ENCODE data around the gene PRXL2C. TPM values are rescaled to one million over a fixed set of nuclear protein-coding genes. Genes with fewer than 3 reads are reported as not detected.
"Not testable (repeated sequence)": the region's sequence is repeated elsewhere in the genome, so short reads cannot be mapped to it uniquely, and the experiment has no call there.

PRXL2C gene
- total RNA-seq, 4 donors from 2014 or later = 16.7 to 25.6 (median 22.5) TPM

GRCh38 chr9:96686638-96687335, 31.7 kb upstream of the PRXL2C start:
- no peaks in the 10 kb centered on the region for H3K36me3 ChIP-seq
- peaks cover 3 to 4% of the 10 kb centered on the region in 2 donors for H3K4me1 ChIP-seq
- H3K27me3 ChIP-seq = no peaks in the 10 kb centered on the region
- intact Hi-C loops (cut with DNase I) = no loop called here
- TF ChIP-seq CTCF (IDR thresholded peaks at IDR 0.05) (peak in 5 of 6 experiments; percentile 41 to 61 (median 58)), POLR2A (IDR thresholded peaks at IDR 0.05) (peak in 1 of 2 donors; percentile 63)
- H3K4me3 ChIP-seq (replicated peaks in 1 of 3) = peak overlapping the region in 2 of 3 donors; percentile 36 to 76
- no peaks in the 10 kb centered on the region for H3K9me3 ChIP-seq
- WGBS, 2 donors = 6 to 15% methylated on average over 21 to 26 of the region's 62 CpGs
- peak; percentile 85 to 88 for DNase-seq
- H3K27ac ChIP-seq = peak overlapping the region; percentile 74 to 90 (median 87)

DNA sequence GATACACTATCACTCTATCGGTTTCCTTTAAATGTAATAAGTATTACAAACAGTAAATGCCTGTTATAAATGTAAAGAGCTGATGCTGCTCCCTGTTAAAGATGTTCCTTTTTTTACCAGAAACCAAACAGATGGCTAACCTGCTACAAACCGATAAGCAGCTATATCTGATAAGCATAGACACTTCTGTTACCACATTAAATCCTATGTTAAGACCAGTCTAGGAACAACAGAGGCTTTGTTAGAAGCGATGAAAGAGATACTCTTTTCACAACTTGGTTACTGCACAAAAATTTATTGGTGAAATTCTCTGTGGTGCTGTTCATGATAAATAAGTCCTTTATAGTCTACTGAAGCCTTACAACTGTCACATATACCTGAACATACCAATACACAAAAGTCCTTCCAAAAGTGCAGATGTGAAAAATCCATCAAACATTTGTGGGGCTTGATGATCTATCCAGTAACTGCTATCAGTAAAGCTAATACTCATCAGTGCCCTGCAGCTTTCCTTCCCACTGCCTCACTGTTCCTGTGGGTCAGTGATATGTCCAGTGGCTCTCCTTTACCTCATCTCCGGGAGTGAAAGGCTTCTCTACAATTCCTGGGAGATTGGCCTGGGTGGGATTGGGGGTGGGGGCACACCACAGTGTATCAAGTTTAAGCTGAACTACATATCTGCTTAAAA, 25.8 kb upstream of the PRXL2C start:
- Histone ChIP-seq H3K27me3 (no peaks in the 10 kb centered on the region), H3K4me1 (no peaks in the 10 kb centered on the region), H3K4me3 (replicated peaks in 1 of 3) (no peak overlapping the region), H3K27ac (no peak overlapping the region), H3K9me3 (no peaks in the 10 kb centered on the region), H3K36me3 (no peaks in the 10 kb centered on the region)
- 76 to 80% methylated on average over 4 of the region's 4 CpGs for WGBS, 2 donors
- intact Hi-C loops (cut with DNase I) = no loop called here
- TF ChIP-seq CTCF (IDR thresholded peaks at IDR 0.05) (no peak), POLR2A (IDR thresholded peaks at IDR 0.05) (no peak)
- no peak for DNase-seq

DNA sequence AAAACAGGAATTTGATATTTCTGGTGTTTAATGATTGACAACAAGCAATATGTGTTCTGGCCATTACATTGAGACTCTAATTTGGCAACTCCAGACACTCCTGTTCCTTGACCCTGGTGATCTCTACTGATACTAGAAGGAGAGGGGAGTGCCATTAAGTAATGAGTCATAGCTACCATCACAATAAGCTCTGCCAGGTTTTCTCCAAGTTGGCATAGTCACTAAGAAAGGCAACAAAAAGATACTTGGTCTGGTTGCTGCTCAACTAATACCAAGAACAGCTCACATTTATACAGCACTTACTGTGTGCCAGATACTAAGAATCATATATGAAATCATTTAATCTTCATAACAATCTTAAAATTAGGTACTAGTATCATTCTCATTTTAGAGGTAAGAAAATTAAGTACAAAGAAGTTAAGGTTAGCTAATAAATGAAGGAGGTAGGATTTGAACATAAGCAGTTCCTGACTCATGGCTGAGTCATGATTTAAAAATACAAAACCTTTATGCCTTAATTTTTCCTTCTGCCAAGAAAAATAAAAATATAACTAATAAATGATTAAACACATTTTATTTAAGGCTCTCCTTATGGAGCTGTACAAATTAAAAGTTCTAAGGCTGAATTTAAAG, 19.9 kb upstream of the PRXL2C start:
- intact Hi-C loops (cut with DNase I) = no loop called here
- Histone ChIP-seq H3K27ac (no peak overlapping the region), H3K4me3 (replicated peaks in 1 of 3) (no peak overlapping the region), H3K4me1 (no peaks in the 10 kb centered on the region), H3K9me3 (no peaks in the 10 kb centered on the region), H3K36me3 (no peaks in the 10 kb centered on the region), H3K27me3 (no peaks in the 10 kb centered on the region)
- TF ChIP-seq CTCF (IDR thresholded peaks at IDR 0.05) (no peak), POLR2A (IDR thresholded peaks at IDR 0.05) (no peak)
- no peak for DNase-seq

DNA sequence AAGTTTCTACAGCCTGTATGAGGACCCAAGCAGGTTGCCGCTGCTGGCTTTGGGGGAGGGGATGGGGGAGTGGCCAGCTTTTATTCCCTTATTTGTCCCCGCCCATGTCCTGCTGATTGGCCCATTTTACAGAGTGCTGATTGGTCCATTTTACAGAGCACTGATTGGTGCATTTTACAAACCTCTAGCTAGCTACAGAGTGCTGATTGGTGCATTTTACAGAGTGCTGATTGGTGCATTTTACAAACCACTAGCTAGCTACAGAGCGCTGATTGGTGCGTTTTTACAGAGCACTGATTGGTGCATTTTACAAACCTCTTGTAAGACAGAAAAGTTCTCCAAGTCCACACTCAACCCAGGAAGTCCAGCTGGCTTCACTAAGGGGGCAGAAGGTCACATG, 18.7 kb upstream of the PRXL2C start:
- H3K36me3 ChIP-seq; intact Hi-C loops (cut with DNase I): not testable (repeated sequence)
- WGBS, 2 donors = 93 to 94% methylated on average over 4 of the region's 4 CpGs

DNA sequence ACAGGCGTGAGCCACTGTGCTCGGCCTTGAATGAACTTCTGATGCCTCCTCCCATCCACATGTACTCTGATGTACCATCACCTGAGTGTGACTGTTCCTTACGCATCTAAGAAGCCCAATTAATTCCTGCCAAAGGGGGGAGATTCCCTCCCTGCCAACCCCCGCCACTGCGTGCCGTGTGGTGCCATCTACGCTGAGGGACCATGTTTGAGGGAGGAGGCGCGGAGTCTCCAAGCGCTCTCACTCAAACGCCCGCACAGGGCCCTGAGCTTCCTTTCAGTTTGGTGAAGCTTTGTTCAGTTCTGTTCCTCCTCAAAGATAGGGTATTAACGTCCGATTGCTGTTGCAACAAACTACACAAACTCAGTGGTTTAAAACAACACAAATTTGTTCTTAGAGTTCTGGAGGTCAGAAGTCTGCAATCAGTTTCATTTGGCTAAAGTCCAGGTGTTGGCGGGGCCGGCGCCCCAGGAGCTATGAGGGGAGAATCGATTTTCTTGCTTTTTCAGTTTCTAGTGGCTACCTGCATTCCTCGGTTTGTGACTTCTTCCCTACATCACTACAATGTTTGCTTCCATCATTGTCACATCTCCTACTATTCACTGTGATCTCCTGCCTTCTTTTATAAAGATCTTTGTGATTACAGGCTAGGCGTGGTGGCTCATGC, 13.9 kb upstream of the PRXL2C start:
- H3K4me3 ChIP-seq (replicated peaks in 1 of 3) = no peak overlapping the region
- H3K27ac ChIP-seq = no peak overlapping the region
- no peaks in the 10 kb centered on the region for H3K4me1 ChIP-seq
- TF ChIP-seq CTCF (IDR thresholded peaks at IDR 0.05) (no peak), POLR2A (IDR thresholded peaks at IDR 0.05) (no peak)
- WGBS, 2 donors = 84 to 85% methylated on average over 20 of the region's 20 CpGs
- H3K36me3 ChIP-seq = no peaks in the 10 kb centered on the region
- H3K9me3 ChIP-seq = no peaks in the 10 kb centered on the region
- intact Hi-C loops (cut with DNase I) = loop anchor here (5.0 kb wide), 1 partner anchor 217 kb away; the partner anchor contains the start of gene HABP4
- DNase-seq = no peak
- H3K27me3 ChIP-seq = no peaks in the 10 kb centered on the region

More for the DNA sequence above, 18.7 kb upstream of the PRXL2C start:
- not testable (repeated sequence) for H3K4me1 ChIP-seq; H3K4me3 ChIP-seq (replicated peaks in 1 of 3); H3K27ac ChIP-seq; H3K27me3 ChIP-seq; H3K9me3 ChIP-seq; DNase-seq
